Heart left ventricle (tissue), 16 donors: ENCODE results near the gene TSC1. TPM values are rescaled to one million over a fixed set of nuclear protein-coding genes. Genes with fewer than 3 reads are reported as not detected.
"Not testable (repeated sequence)": the region's sequence is repeated elsewhere in the genome, so short reads cannot be mapped to it uniquely, and the experiment has no call there.

Experiments used
- ATAC-seq, 4 donors: fragments of 200-7000 bp; cut with Tn5 transposase; one replicate each; pipeline ENCODE4 v1.9.1; 2020 to 2022; ENCODE audit warnings: moderate library complexity in 4 of 4, mild to moderate bottlenecking in 3 of 4, moderate number of reproducible peaks in 1 of 4
- DNase-seq, 5 donors: peaks; one replicate each; pipeline ENCODE4 v3.0.0-alpha.2; 2020
- H3K27ac ChIP-seq, 12 donors: fragments of 200-600 bp; sonication (generic) in 4 of 12; one replicate each; pipeline versions ENCODE4 v1.5.0 to v1.8.0; 2016 to 2022; ENCODE audit warnings: mild to moderate bottlenecking in 2 of 12
- H3K27me3 ChIP-seq, 9 donors: fragments of 200-600 bp; sonication (generic) in 2 of 9; one replicate each; pipeline versions ENCODE4 v1.5.1 to v1.8.0; 2016 to 2022; ENCODE audit warnings: mild to moderate bottlenecking in 3 of 9
- H3K36me3 ChIP-seq, 9 donors: fragments of 200-600 bp; sonication (generic) in 2 of 9; one replicate each; pipeline versions ENCODE4 v1.5.0 to v1.8.0; 2018 to 2022; ENCODE audit warnings: mild to moderate bottlenecking in 2 of 9
- H3K4me1 ChIP-seq, 12 donors: fragments of 200-600 bp; sonication (generic) in 4 of 12; one replicate each; pipeline versions ENCODE4 v1.5.0 to v1.8.0; 2016 to 2022; ENCODE audit warnings: mild to moderate bottlenecking in 3 of 12
- H3K4me3 ChIP-seq, 12 donors: fragments of 200-600 bp; sonication (generic) in 4 of 12; one replicate each; pipeline versions ENCODE4 v1.5.0 to v1.8.0; 2017 to 2022; ENCODE audit warnings: mild to moderate bottlenecking in 9 of 12, moderate library complexity in 4 of 12
- H3K9me3 ChIP-seq, 12 donors: fragments of 200-600 bp; sonication (generic) in 4 of 12; one replicate each; pipeline versions ENCODE4 v1.5.0 to v1.8.0; 2016 to 2022; ENCODE audit warnings: mild to moderate bottlenecking in 1 of 12
- POLR2A ChIP-seq, 2 donors: fragments of 450-650 bp; IDR thresholded peaks; one replicate each; pipeline ENCODE4 v1.6.1; 2017; ENCODE audit warnings: antibody characterized with exemption in 2 of 2, mild to moderate bottlenecking in 2 of 2, moderate library complexity in 2 of 2
- WGBS, 4 donors: extraction: QIAGEN DNeasy Blood & Tissue Kit in 2 of 4; methylation state at CpG; one replicate each; pipeline versions ENCODE4 v1.1.5 to v1.1.7; 2013 to 2018; 5-methylcytosine and 5-hydroxymethylcytosine counted together
- intact Hi-C, 10 donors: fragments of 100-400 bp; cut with DNase I; formaldehyde crosslinking; loops; one replicate each; pipeline versions ENCODE4 v1.11.1 to v1.14.2; 2022
- polyA plus RNA-seq, 2 donors: library from polyadenylated mRNA; stranded (reverse); fragments of 200-250 nt; gene quantifications; one replicate each; pipeline ENCODE4 v1.2.3, GENCODE V29; 2013
- total RNA-seq, 9 donors: library from RNA; depleted of rRNA in 2 of 9; stranded (reverse); fragments of >200 nt in 2 of 9; fragmentation: NEBNext Ultra II Directional in 3 of 9; extraction: Animal tissue kit (Norgen Biotek cat#: 25700) in 3 of 9; gene quantifications; one replicate each; pipeline versions ENCODE4 v1.1.0 to v1.2.4, GENCODE V29; 2016 to 2023
- TF ChIP-seq, protein P1 (sequence below), 12 donors: fragments of 200-600 bp; sonication (generic) in 4 of 12; IDR thresholded peaks; one replicate each; pipeline versions ENCODE4 v1.5.0 to v1.8.0; 2018 to 2022; ENCODE audit warnings: antibody characterized with exemption in 12 of 12, mild to moderate bottlenecking in 5 of 12
- donor health status: ischemic (EF 13 %, LVEDD 7.1; RV severe dilation, severe dysfunction).
- donor health status: healthy with polysubstance abuse.
- donor health status: DM: no; HTN: yes; CAD: no.
- donor health status: DM: no; HTN: no; CAD: no.
- donor health status: ischemic (EF 25% LVEDD 6.9; RV normal size, moderate dysfunction).
- donor health status: ischemic (EF 25% LVEDD 5.7; RV mildly dilated, moderate dysfunction).
- donor health status: healthy.
- donor health status: DM: yes; HTN: yes; CAD: no.
- donor health status: ischemic (EF 35%, LVEDD 5.7; RV mildly dilated, moderate dysfunction).
- donor health status: nonischemic (EF 11% LVEDD 7.7; RV severe dilation, severe dysfunction).
- donor health status: DM: yes; HTN: yes; CAD: no.
- donor health status: PGD.
- donor health status: ischemic (EF 29% LVEDD 5.4; RV normal size, mild dysfunction).
- donor health status: nonischemic (EF 23%, LVEDD 6.1; RV moderate dilation, normal function).

TSC1 gene
- total and polyA plus RNA-seq, 11 donors, result 16.2 to 87.6 (median 52.9) TPM

DNA sequence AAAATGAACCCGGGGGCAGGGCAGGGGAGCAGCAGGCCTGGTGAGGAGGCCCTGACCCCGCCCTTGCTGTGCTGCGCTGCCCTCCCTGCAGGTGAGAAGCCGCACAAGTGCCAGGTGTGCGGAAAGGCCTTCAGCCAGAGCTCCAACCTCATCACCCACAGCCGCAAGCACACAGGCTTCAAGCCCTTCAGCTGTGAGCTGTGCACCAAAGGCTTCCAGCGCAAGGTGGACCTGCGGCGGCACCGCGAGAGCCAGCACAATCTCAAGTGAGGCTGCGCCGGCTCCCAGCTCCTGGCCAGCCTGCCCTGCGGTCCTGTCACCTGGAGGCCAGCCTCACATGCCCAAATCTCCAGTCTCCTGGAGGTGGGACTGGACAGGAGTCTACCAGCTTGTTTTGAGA is 46.4 kb upstream of the TSC1 start:
- H3K9me3 ChIP-seq, result no peaks in the 10 kb centered on the region
- H3K4me1 ChIP-seq, result peaks cover 0 to 14% (median 0%) of the 10 kb centered on the region in 12 donors
- no peaks in the 10 kb centered on the region for H3K36me3 ChIP-seq
- peaks cover 0 to 52% (median 10%) of the 10 kb centered on the region in 9 donors for H3K27me3 ChIP-seq
- no peak overlapping the region for H3K27ac ChIP-seq
- DNase-seq, result no peak
- 90 to 95% (median 94%) methylated on average over 10 to 14 of the region's 14 CpGs for WGBS, 4 donors
- intact Hi-C loops, result no loop called here
- TF ChIP-seq, protein P1, sequence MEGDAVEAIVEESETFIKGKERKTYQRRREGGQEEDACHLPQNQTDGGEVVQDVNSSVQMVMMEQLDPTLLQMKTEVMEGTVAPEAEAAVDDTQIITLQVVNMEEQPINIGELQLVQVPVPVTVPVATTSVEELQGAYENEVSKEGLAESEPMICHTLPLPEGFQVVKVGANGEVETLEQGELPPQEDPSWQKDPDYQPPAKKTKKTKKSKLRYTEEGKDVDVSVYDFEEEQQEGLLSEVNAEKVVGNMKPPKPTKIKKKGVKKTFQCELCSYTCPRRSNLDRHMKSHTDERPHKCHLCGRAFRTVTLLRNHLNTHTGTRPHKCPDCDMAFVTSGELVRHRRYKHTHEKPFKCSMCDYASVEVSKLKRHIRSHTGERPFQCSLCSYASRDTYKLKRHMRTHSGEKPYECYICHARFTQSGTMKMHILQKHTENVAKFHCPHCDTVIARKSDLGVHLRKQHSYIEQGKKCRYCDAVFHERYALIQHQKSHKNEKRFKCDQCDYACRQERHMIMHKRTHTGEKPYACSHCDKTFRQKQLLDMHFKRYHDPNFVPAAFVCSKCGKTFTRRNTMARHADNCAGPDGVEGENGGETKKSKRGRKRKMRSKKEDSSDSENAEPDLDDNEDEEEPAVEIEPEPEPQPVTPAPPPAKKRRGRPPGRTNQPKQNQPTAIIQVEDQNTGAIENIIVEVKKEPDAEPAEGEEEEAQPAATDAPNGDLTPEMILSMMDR (IDR thresholded peaks at IDR 0.05), result no peak
- no peak for TF ChIP-seq POLR2A (IDR thresholded peaks at IDR 0.05)
- no peak overlapping the region for H3K4me3 ChIP-seq
- ATAC-seq, result no peak

DNA sequence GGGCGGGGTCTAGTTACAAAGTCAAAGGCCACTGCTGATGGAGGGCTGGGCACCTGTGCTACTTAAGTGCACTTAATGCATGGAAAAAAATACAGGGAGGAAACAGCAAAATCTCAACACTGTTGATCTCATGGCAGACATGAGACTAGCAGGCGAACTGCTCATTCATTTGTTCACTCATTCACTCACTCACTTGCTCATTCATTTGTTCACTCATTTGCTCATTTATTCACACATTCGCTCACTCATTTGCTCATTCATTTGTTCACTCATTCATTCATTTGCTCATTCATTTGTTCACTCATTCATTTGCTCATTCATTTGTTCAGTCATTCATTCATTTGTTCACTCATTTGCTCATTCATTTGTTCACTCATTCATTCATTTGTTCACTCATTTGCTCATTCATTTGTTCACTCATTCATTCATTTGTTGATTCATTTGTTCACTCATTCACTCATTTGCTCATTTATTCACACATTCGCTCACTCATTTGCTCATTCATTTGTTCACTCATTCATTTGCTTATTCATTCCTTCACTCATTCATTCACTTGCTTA is 45.7 kb upstream of the TSC1 start:
- intact Hi-C loops, H3K9me3 ChIP-seq, H3K4me3 ChIP-seq, DNase-seq, H3K36me3 ChIP-seq, ATAC-seq, H3K27ac ChIP-seq: not testable (repeated sequence)
- WGBS, 4 donors, result 73 to 88% (median 82%) methylated on average over 4 of the region's 4 CpGs
- Histone ChIP-seq H3K27me3 (peaks cover 0 to 55% (median 10%) of the 10 kb centered on the region in 9 donors), H3K4me1 (peaks cover 0 to 17% (median 0%) of the 10 kb centered on the region in 12 donors)

DNA sequence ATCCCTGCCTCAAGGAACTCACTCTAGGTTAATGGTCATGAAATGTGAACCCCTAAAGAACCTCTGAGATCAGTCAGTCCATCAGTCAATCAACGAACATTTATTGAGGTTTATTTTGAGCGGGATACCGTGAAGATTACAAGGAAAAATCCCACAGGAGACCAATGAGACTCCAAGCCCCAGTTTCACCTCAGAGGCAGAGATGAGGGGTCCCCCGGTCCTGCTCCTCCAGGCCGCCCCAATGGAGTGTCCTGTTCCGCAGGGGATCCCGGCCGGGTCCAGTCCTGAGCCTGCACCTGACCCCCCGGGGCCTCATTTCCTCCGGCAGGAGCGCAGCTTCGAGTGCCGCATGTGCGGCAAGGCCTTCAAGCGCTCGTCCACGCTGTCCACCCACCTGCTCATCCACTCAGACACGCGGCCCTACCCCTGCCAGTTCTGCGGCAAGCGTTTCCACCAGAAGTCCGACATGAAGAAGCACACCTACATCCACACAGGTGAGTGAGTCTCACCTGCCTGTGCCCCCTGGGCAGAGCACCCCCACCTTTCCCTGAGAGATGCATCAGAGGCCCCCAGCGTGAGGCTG is 45.1 kb upstream of the TSC1 start:
- no peak overlapping the region for H3K27ac ChIP-seq
- peaks cover 0 to 17% (median 0%) of the 10 kb centered on the region in 12 donors for H3K4me1 ChIP-seq
- no peaks in the 10 kb centered on the region for H3K36me3 ChIP-seq
- TF ChIP-seq POLR2A (IDR thresholded peaks at IDR 0.05), result no peak
- TF ChIP-seq, protein P1 (IDR thresholded peaks at IDR 0.05), result no peak
- DNase-seq, result no peak
- H3K27me3 ChIP-seq, result peaks cover 0 to 51% (median 10%) of the 10 kb centered on the region in 9 donors
- ATAC-seq, result no peak
- intact Hi-C loops, result no loop called here
- no peak overlapping the region for H3K4me3 ChIP-seq
- WGBS, 4 donors, result 85 to 89% (median 87%) methylated on average over 18 to 23 of the region's 23 CpGs
- H3K9me3 ChIP-seq, result no peaks in the 10 kb centered on the region

DNA sequence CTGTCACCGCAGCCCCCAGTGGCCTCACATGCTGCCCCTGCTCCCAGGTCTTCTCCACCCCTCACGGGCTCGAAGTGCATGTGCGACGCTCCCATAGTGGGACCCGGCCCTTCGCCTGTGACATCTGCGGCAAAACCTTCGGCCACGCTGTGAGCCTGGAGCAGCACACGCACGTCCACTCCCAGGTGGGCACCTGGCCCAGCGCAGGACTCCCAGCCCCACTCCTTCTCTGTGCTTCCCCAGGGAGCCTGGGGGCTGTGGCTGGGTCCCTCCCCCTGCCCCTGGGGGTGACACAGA is 44.5 kb upstream of the TSC1 start:
- TF ChIP-seq POLR2A (IDR thresholded peaks at IDR 0.05), result no peak
- TF ChIP-seq, protein P1 (IDR thresholded peaks at IDR 0.05), result no peak
- H3K9me3 ChIP-seq, result no peaks in the 10 kb centered on the region
- peaks cover 0 to 47% (median 7%) of the 10 kb centered on the region in 9 donors for H3K27me3 ChIP-seq
- WGBS, 4 donors, result 76 to 94% (median 89%) methylated on average over 3 to 13 of the region's 13 CpGs
- H3K27ac ChIP-seq, result no peak overlapping the region
- ATAC-seq, result no peak
- H3K4me1 ChIP-seq, result peaks cover 0 to 17% (median 0%) of the 10 kb centered on the region in 12 donors
- no peak for DNase-seq
- intact Hi-C loops, result no loop called here
- no peaks in the 10 kb centered on the region for H3K36me3 ChIP-seq
- H3K4me3 ChIP-seq, result no peak overlapping the region
